HG02884 (cell line): ENCODE measurements around the gene HOPX.
"Not testable (repeated sequence)": the region's sequence is repeated elsewhere in the genome, so short reads cannot be mapped to it uniquely, and the experiment has no call there.

ENCODE experiments used
- ATAC-seq: cut with Tn5 transposase; IDR thresholded peaks from one replicate; pipeline ENCODE4 v1.9.1; 2021; ENCODE audit warnings: mild to moderate bottlenecking, moderate library complexity; ENCODE audit not compliant: unreplicated experiment

HOPX gene

GRCh38 chr4:56689201-56689969 lies 8.3 kb upstream of the HOPX start:
- no peak for ATAC-seq

GRCh38 chr4:56688094-56688647 lies 7.1 kb upstream of the HOPX start:
- no peak for ATAC-seq

- ATAC-seq: no peak
Measured at GRCh38 chr4:56686537-56687231, 5.6 kb upstream of the HOPX start.

GRCh38 chr4:56684320-56685050 lies 3.4 kb upstream of the HOPX start:
- no peak for ATAC-seq

- no peak for ATAC-seq
Measured at GRCh38 chr4:56683455-56683854, 2.4 kb upstream of the HOPX start.

- ATAC-seq: no peak
Measured at GRCh38 chr4:56681853-56682525, 893 bp upstream of the HOPX start.

- no peak for ATAC-seq
Measured at GRCh38 chr4:56680266-56680665, 830 bp downstream of the HOPX start.

- no peak for ATAC-seq
Measured at GRCh38 chr4:56677711-56678110, 3.4 kb downstream of the HOPX start.

- ATAC-seq: no peak
Measured at GRCh38 chr4:56674984-56675383, 6.1 kb downstream of the HOPX start.

GRCh38 chr4:56671860-56672259 lies 9.2 kb downstream of the HOPX start:
- ATAC-seq: no peak

GRCh38 chr4:56671373-56671772 lies 9.7 kb downstream of the HOPX start:
- no peak for ATAC-seq

- ATAC-seq: no peak
Measured at GRCh38 chr4:56668267-56668666, 12.8 kb downstream of the HOPX start.

- not testable (repeated sequence) for ATAC-seq
Measured at GRCh38 chr4:56667396-56667795, 13.7 kb downstream of the HOPX start.

GRCh38 chr4:56666279-56666678 lies 14.8 kb downstream of the HOPX start:
- ATAC-seq: no peak

GRCh38 chr4:56665781-56666180 lies 15.3 kb downstream of the HOPX start:
- ATAC-seq: no peak

- ATAC-seq: no peak
Measured at GRCh38 chr4:56662782-56663468, 18.2 kb downstream of the HOPX start.

- ATAC-seq: no peak
Measured at GRCh38 chr4:56659946-56660345, 21.1 kb downstream of the HOPX start.

- ATAC-seq: no peak
Measured at GRCh38 chr4:56658528-56658927, 22.6 kb downstream of the HOPX start.

- ATAC-seq: no peak
Measured at GRCh38 chr4:56657818-56658217, 23.3 kb downstream of the HOPX start.

- ATAC-seq: no peak
Measured at GRCh38 chr4:56657128-56657527, 24.0 kb downstream of the HOPX start.

GRCh38 chr4:56656346-56656643 lies 24.8 kb downstream of the HOPX start:
- no peak for ATAC-seq
